NCI-H146 treated with DMSO at 0.1 percent for 48 hours (cell line): ENCODE measurements around the gene UBE2E1.
"Not testable (repeated sequence)": the region's sequence is repeated elsewhere in the genome, so short reads cannot be mapped to it uniquely, and the experiment has no call there.

ENCODE experiments used
- DNase-seq: peaks from one replicate; lab custom pipeline; 2025; ENCODE audit not compliant: unreplicated experiment; lab: John Stamatoyannopoulos, UW

Gene UBE2E1

GRCh38 chr3:23876923-23877322, 71.2 kb downstream of the UBE2E1 start:
- no peak for DNase-seq

DNA sequence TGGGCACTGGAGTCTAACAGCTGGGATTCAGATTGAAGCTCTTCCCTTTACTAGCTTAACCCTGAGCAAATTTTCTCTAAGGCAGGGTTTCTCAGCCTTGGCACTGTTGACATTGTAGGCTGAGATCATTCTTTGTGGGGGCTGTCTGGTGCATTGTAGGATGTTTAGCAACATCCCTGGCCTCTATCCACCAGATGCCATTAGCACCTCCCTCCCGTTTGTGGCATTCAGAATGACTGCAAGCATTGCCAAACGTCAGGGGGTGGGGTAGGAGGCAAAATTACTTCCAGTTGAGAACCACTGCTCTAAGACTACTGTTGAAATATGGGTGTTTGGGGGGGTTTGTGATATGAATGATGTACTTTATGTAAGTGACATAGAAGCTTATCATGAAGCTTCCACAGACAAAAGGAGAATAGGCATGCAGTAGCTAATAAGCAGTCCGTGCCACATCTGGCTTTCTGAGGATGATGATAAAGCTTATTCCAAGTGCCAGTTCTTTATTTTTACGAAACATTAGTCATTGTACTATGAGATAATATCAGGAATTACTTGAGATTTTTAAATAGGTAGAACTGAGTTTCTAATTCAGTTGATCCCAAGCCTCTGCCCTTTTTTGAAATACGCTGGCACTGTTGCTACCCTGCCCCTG, 71.7 kb downstream of the UBE2E1 start:
- DNase-seq, result no peak

- no peak for DNase-seq
Observed at GRCh38 chr3:23879485-23879884, 73.7 kb downstream of the UBE2E1 start.

DNA sequence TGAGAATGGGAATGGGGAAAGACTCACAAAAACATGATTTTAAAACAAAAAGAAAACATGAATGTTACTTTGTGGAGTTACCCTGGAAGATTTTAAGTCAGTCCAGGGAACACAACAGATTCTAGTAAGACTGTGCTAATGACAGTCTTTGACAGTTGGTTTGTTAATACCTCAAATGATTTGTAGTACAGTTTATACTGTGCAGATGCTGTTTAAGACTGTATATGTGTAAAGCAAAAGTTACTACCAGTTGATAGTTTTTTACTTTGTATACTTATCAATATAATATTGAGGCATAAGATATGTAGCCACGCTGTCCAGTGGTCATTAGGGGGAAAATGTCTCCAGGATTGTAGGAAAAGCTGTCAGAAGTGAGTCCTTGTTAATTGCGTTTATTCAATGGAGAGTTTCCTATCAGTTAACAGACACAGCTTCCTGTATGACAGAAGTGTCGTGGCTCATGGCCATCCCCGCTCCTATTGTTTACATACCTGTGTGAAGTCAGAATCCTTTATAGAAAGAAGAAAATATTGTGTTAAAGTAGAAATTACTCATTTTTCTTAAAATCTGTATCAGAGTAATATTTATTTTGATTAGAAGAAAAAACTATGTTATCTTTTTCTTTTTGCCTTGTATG, 75.1 kb downstream of the UBE2E1 start:
- no peak for DNase-seq

- DNase-seq, result not testable (repeated sequence)
Observed at GRCh38 chr3:23881993-23882392, 76.2 kb downstream of the UBE2E1 start.

DNA sequence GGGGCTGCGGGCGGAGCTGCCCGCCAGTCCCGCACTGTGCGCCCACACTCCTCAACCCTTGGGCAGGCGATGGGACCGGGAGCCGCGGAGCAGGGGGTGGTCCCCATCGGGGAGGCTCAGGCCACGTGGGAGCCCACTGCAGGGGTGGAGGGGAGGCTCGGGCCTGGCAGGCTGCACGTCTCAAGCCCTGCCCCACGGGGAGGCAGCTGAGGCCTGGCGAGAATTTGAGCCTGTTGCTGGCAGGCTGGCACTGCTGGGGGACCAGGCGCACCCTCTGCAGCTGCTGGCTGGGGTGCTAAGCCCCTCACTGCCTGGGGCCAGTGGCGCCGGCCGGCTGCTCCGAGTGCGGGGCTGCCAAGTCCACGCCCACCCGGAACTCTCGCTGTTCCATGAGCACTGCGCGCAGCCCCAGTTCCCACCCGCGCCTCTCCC, 76.7 kb downstream of the UBE2E1 start:
- DNase-seq, result no peak

GRCh38 chr3:23884481-23884880, 78.7 kb downstream of the UBE2E1 start:
- no peak for DNase-seq

DNA sequence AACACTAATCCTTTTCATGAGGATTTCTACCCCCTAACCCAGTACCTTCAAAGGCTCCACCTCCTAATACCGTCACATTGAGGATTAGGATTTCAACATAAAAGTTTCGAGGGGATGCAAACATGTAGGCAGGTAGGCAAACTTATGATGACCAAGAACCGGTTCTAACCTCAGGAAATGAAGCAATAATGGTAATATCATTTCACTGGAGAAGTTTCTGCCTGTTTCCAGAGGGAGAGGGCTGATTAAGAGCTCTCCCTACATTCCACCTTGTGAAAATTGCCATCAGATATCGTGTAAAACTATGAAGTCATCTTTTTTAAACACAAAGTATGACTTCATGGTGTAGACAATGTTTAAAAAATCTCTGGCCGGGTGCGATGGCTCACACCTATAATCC, 79.5 kb downstream of the UBE2E1 start:
- no peak for DNase-seq

DNA sequence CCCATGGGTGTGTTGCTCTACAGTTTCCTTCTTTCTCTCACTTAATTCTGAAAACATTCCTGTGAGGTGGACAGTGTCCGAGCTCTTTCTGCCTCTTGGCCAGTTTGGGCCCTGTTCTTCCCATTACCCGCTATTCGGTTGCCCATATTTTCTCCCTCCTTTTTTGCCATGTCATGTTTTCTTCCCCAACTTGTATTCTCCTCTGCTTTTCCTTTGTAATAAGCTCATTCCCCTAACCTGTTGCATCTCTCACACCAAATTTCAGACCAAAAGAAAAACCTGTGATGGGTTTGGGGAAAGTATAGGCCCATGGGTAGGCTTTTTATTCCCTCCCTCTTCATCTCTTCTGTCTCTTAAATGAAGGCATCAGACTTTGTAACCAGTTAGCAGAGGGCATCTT, 80.6 kb downstream of the UBE2E1 start:
- DNase-seq, result no peak

- DNase-seq, result no peak
Observed at GRCh38 chr3:23888617-23889228, 83.0 kb downstream of the UBE2E1 start.

DNA sequence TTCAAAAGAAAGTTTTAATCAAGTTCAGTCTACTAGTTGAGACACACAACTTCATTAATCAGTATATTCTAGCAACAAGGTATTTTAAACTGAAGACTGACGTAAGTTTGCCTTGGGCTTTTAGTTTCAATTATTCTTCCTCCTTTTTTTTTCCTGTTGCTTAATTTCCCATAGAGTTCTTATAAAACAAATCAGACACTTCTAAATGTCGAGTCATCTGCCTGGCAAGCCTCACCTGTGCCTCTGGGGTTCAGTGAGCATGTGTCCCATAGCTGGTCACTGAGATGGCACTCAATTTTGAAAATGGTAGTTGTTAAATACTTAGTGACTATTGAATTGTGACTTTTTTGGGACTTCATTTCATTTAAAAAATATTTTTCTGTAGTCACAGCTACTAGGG, 83.6 kb downstream of the UBE2E1 start:
- no peak for DNase-seq

- no peak for DNase-seq
Observed at GRCh38 chr3:23889950-23890349, 84.2 kb downstream of the UBE2E1 start.

DNA sequence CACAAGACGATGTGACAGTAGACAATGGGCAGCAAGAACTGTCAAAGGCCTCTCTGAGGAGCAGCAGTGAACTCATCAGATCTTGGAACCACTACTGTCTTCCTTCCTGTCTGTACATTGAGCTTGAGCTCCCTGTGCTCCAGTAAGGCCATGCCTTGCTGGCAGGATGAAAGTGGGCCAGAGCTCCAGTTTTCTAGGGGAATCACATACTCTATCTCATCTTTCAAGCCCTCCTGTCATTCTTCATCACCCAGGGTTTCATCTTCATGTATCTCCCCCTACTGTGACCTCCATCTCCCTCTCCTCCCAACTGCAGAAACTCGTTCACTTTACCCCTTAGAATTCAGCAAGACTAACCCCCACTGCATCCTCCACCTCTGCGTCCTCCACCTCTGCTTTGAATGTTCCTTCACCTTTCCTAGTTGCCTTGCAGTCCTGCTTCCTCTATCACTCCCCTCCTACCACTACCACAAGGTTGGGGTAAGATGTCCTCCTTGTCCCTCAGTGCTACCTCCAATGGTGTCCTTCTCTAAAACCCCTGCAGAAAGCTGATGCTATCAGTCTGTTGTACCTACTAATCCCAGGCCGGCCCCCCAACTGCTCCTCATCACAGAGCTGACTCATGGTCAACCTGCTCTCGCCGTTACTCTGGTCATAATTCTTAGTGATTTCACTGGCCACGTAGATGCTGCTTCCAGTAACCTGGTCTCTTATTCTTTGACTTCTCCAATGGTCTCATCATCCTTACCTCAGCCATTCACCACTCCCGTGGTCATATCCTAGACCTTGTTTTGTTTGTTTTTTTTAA, 88.7 kb downstream of the UBE2E1 start:
- DNase-seq, result no peak

GRCh38 chr3:23895181-23895580, 89.4 kb downstream of the UBE2E1 start:
- DNase-seq, result no peak

GRCh38 chr3:23900744-23901143, 95.0 kb downstream of the UBE2E1 start:
- no peak for DNase-seq

- DNase-seq, result no peak
Observed at GRCh38 chr3:23904545-23904944, 98.8 kb downstream of the UBE2E1 start.

DNA sequence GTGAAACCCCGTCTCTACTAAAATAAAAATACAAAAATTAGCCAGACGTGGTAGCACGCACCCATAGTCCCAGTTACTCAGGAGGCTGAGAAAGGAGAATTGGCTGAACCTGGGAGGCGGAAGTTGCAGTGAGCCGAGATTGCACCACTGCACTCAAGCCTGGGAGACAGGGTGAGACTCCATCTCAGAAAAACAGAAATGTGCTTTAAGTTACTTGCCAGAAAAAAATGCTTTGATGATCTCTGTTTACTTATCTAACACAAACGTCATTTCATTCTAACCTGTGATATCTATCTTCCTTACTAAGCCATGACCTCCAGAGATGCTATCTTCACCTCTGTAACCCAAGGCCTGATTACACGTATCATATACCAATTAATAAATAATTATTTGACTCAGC, 103.6 kb downstream of the UBE2E1 start:
- no peak for DNase-seq

DNA sequence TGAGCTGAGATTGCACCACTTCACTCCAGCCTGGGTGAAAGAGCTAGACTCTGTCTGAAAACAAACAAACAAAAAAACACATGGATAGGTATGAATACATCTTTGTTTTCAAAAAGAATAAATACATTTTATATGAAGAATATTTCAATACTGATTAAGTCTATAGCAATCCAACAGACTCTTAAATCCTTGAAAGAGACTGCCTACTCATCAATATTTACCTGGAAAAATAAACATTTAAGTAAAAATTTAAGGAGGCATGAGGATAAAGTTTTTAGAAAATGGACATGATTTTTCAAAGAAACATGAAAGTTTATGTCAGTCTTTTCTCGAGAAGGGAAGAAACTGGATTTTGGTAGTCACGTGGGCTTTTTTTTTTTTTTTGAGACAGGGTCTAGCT, 105.6 kb downstream of the UBE2E1 start:
- no peak for DNase-seq

GRCh38 chr3:23912335-23912734, 106.6 kb downstream of the UBE2E1 start:
- not testable (repeated sequence) for DNase-seq

DNA sequence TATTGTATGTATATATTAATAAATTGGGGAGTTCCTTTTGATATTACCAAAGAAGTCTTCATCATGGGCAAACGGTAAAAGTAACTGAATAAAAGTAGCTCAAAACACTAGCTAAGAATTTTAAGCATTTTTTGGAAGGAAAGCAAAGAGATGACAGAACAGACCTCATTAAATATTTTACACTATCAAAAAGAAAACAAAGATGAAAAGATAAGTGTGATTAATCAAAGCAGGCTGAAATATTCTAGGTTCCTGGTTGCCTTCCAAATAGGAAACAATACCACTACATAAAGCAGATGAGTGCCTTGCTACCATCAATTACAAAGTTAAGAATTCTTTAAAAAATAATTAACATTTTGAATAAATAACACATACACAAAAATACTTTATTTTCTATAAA, 107.4 kb downstream of the UBE2E1 start:
- no peak for DNase-seq

DNA sequence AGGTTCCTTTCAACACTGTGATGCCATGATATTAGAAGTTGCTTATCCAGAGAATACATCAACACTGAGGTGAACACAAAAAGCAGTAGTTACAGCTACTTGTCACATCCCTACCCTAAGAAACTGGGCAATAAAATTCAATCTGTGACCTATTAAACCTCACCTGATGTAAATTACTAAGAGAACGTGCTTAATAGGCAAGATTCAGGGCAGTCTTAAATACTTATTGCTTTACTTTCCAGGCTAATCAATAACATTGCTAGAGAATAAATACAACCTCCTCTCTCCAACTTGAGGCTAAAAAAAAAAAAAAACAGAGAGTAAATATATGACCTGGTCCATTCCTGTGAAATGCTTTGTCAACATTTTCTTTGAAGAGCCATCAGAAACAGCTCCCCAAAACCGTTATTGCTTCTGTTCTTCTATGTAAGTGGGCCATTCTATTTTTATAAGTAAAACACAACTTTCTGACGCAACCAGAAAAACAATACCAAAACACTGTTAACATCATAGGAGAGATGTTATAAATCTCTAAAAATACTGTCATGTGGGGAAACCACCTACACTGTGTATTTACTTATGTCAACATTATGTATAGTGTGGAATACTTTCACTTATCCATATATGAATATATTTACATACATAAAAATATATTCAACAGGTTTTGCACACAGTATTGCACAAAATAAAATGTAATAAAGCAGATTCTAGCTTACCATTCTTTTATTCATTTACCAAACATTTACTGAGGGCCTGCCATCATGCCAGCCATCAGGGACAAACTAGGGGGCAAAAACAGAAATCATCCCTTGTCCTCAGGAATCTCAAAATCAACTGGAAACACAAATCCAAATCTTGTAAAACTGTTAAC, 108.4 kb downstream of the UBE2E1 start:
- no peak for DNase-seq
